Liver (tissue), 9 donors: Measurements from ENCODE around the gene NPAS1. TPM values are rescaled to one million over a fixed set of nuclear protein-coding genes. Genes with fewer than 3 reads are reported as not detected.
A peak's percentile ranks its signal among the peaks of the same experiment; 100 is the strongest.

Source experiments
- DNase-seq: peaks from one replicate; pipeline ENCODE4 v3.0.0-alpha.2; 2017; ENCODE audit warnings: low spot score
- H3K27ac ChIP-seq, 2 donors: one replicate each; pipeline ENCODE4 v1.7.0; 2013; ENCODE audit warnings: inconsistent platforms in 2 of 2, low read length in 2 of 2, control low read depth in 1 of 2, low read depth in 1 of 2, mild to moderate bottlenecking in 1 of 2
- H3K27me3 ChIP-seq, 4 donors: one replicate each; pipeline versions ENCODE4 v1.6.1 to v1.7.0; 2013; ENCODE audit warnings: low read length in 3 of 4, inconsistent platforms in 1 of 4, mild to moderate bottlenecking in 1 of 4, moderate library complexity in 1 of 4; ENCODE audit not compliant: control insufficient read depth in 4 of 4, insufficient read depth in 4 of 4
- H3K36me3 ChIP-seq, 4 donors: one replicate each; pipeline versions ENCODE4 v1.6.1 to v1.7.0; 2013; ENCODE audit warnings: low read length in 3 of 4, mild to moderate bottlenecking in 3 of 4, low read depth in 1 of 4, moderate library complexity in 1 of 4; ENCODE audit not compliant: control insufficient read depth in 4 of 4, insufficient read depth in 3 of 4
- H3K4me1 ChIP-seq, 4 donors: one replicate each; pipeline versions ENCODE4 v1.6.1 to v1.7.0; 2013; ENCODE audit warnings: low read length in 3 of 4, mild to moderate bottlenecking in 3 of 4, moderate library complexity in 1 of 4; ENCODE audit not compliant: control insufficient read depth in 4 of 4, insufficient read depth in 4 of 4
- H3K4me3 ChIP-seq, 3 donors: one replicate each; pipeline versions ENCODE4 v1.6.1 to v1.7.0; 2013; ENCODE audit warnings: low read length in 3 of 3, control low read depth in 1 of 3, low read depth in 1 of 3, mild to moderate bottlenecking in 1 of 3
- H3K9ac ChIP-seq, 2 donors: one replicate each; pipeline ENCODE4 v1.7.0; 2013; ENCODE audit warnings: low read length in 2 of 2, mild to moderate bottlenecking in 2 of 2, moderate library complexity in 2 of 2, control low read depth in 1 of 2, low read depth in 1 of 2
- H3K9me3 ChIP-seq, 4 donors: one replicate each; pipeline versions ENCODE4 v1.6.1 to v1.7.0; 2013; ENCODE audit warnings: low read length in 3 of 4; ENCODE audit not compliant: control insufficient read depth in 4 of 4
- EGR1 ChIP-seq, 2 donors: IDR thresholded peaks; 2 replicates each; pipeline ENCODE4 v1.6.1; 2016 to 2018; ENCODE audit warnings: antibody characterized with exemption in 2 of 2, low read depth in 2 of 2
- FOXA1 ChIP-seq: IDR thresholded peaks from 2 replicates; pipeline ENCODE4 v1.6.1; 2016; ENCODE audit warnings: antibody characterized with exemption
- FOXA2 ChIP-seq: IDR thresholded peaks from 2 replicates; pipeline ENCODE4 v1.6.1; 2016; ENCODE audit warnings: antibody characterized with exemption
- GABPA ChIP-seq, 2 donors: IDR thresholded peaks in 1 of 2; conservative IDR thresholded peaks in 1 of 2; 2 replicates each; pipeline ENCODE4 v1.6.1; 2016; ENCODE audit warnings: antibody characterized with exemption in 2 of 2, mild to moderate bottlenecking in 1 of 2, moderate library complexity in 1 of 2
- HNF4A ChIP-seq, 2 donors: conservative IDR thresholded peaks; 2 replicates each; pipeline ENCODE4 v1.6.1; 2016; ENCODE audit warnings: antibody characterized with exemption in 2 of 2, mild to moderate bottlenecking in 2 of 2
- HNF4G ChIP-seq: IDR thresholded peaks from 2 replicates; pipeline ENCODE4 v1.6.1; 2016; ENCODE audit warnings: antibody characterized with exemption
- JUND ChIP-seq, 2 donors: IDR thresholded peaks; 2 replicates each; pipeline ENCODE4 v1.6.1; 2016; ENCODE audit warnings: antibody characterized with exemption in 2 of 2
- RAD21 ChIP-seq, 2 donors: IDR thresholded peaks; 2 replicates each; pipeline ENCODE4 v1.6.1; 2016; ENCODE audit warnings: antibody characterized with exemption in 2 of 2, mild to moderate bottlenecking in 2 of 2
- TAF1 ChIP-seq: conservative IDR thresholded peaks from 2 replicates; pipeline ENCODE4 v1.6.1; 2016; ENCODE audit warnings: antibody characterized with exemption, mild to moderate bottlenecking
- YY1 ChIP-seq: IDR thresholded peaks from 2 replicates; pipeline ENCODE4 v1.6.1; 2016; ENCODE audit warnings: antibody characterized with exemption, mild to moderate bottlenecking
- WGBS: extraction: QIAGEN DNeasy Blood & Tissue Kit; methylation state at CpG from one replicate; pipeline ENCODE4 v1.1.7; 2013; 5-methylcytosine and 5-hydroxymethylcytosine counted together
- polyA plus RNA-seq, 2 donors: library from polyadenylated mRNA; stranded (reverse) in 1 of 2; unstranded in 1 of 2; fragments of 200-250 nt in 1 of 2; fragments of >200 nt in 1 of 2; fragmentation: Nextera tagmentation in 1 of 2; extraction: Ambion mirVana in 1 of 2; gene quantifications; one replicate each; pipeline versions ENCODE4 v1.2.1 to v1.2.3, GENCODE V29; 2013 to 2015
- total RNA-seq, 2 donors: library from RNA; depleted of rRNA; stranded (reverse); fragments of >200 nt; gene quantifications; one replicate each; pipeline ENCODE4 v1.2.3, GENCODE V29; 2014
- TF ChIP-seq, protein P1 (sequence below): IDR thresholded peaks from 2 replicates; pipeline ENCODE4 v1.6.1; 2016; ENCODE audit warnings: antibody characterized with exemption
- TF ChIP-seq, protein P2 (sequence below): IDR thresholded peaks from 2 replicates; pipeline ENCODE4 v1.6.1; 2016; ENCODE audit warnings: antibody characterized with exemption
- TF ChIP-seq, protein P3 (sequence below): fragments of 150-350 bp; IDR thresholded peaks from 2 replicates; pipeline ENCODE4 v1.5.1; 2017; ENCODE audit warnings: improper control_type of control experiment, low read depth, low read length; ENCODE audit not compliant: missing input control
- TF ChIP-seq, protein P4 (sequence below): IDR thresholded peaks from 2 replicates; pipeline ENCODE4 v1.6.1; 2016; ENCODE audit warnings: antibody characterized with exemption, mild to moderate bottlenecking
- donor health status: healthy.
- donor health status: healthy.
- donor health status: healthy.
- donor health status: healthy.
- donor health status: healthy.

The NPAS1 gene
- total and polyA plus RNA-seq, 4 donors, result 0.22 TPM; not detected in 3

DNA sequence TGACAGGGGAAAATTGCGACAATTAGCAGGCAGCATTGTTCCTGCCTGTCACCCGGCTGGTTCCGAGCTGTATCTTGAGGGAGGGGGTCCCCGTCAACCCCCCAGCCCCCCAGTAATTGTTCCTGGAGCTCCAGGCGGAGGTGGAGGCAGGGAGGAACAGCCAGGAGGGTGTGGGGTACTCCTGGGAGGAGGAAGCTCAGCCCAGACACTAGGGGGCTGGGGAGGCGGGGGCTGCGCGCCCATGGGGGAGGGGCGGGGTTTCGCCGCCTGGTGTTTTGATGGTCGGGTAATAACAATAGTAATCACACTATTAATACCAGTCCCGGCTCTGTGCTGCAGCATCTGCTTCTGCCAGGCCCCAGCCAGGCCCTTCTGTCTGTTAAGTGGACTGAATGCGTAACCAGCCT is 8.6 kb downstream of the NPAS1 start:
- Histone ChIP-seq H3K27me3 (peaks cover 0 to 3% (median 1%) of the 10 kb centered on the region in 4 donors), H3K36me3 (no peaks in the 10 kb centered on the region), H3K9ac (no peak overlapping the region), H3K9me3 (no peaks in the 10 kb centered on the region), H3K27ac (no peak overlapping the region), H3K4me1 (peaks cover 1 to 3% (median 2%) of the 10 kb centered on the region in 4 donors), H3K4me3 (no peak overlapping the region)
- WGBS, result 18% methylated on average over 14 of the region's 14 CpGs
- DNase-seq, result no peak
- no peak for TF ChIP-seq GABPA (IDR thresholded peaks at IDR 0.05 in 1 of 2, conservative IDR thresholded peaks at IDR 0.05 in 1 of 2)
- TF ChIP-seq, protein P1, sequence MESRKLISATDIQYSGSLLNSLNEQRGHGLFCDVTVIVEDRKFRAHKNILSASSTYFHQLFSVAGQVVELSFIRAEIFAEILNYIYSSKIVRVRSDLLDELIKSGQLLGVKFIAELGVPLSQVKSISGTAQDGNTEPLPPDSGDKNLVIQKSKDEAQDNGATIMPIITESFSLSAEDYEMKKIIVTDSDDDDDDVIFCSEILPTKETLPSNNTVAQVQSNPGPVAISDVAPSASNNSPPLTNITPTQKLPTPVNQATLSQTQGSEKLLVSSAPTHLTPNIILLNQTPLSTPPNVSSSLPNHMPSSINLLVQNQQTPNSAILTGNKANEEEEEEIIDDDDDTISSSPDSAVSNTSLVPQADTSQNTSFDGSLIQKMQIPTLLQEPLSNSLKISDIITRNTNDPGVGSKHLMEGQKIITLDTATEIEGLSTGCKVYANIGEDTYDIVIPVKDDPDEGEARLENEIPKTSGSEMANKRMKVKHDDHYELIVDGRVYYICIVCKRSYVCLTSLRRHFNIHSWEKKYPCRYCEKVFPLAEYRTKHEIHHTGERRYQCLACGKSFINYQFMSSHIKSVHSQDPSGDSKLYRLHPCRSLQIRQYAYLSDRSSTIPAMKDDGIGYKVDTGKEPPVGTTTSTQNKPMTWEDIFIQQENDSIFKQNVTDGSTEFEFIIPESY, result no peak
- TF ChIP-seq, protein P2, sequence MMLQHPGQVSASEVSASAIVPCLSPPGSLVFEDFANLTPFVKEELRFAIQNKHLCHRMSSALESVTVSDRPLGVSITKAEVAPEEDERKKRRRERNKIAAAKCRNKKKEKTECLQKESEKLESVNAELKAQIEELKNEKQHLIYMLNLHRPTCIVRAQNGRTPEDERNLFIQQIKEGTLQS, result no peak
- TF ChIP-seq HNF4A (conservative IDR thresholded peaks at IDR 0.05), result no peak
- TF ChIP-seq, protein P3, sequence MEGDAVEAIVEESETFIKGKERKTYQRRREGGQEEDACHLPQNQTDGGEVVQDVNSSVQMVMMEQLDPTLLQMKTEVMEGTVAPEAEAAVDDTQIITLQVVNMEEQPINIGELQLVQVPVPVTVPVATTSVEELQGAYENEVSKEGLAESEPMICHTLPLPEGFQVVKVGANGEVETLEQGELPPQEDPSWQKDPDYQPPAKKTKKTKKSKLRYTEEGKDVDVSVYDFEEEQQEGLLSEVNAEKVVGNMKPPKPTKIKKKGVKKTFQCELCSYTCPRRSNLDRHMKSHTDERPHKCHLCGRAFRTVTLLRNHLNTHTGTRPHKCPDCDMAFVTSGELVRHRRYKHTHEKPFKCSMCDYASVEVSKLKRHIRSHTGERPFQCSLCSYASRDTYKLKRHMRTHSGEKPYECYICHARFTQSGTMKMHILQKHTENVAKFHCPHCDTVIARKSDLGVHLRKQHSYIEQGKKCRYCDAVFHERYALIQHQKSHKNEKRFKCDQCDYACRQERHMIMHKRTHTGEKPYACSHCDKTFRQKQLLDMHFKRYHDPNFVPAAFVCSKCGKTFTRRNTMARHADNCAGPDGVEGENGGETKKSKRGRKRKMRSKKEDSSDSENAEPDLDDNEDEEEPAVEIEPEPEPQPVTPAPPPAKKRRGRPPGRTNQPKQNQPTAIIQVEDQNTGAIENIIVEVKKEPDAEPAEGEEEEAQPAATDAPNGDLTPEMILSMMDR, result no peak
- no peak for TF ChIP-seq FOXA1
- no peak for TF ChIP-seq TAF1
- TF ChIP-seq, protein P4, sequence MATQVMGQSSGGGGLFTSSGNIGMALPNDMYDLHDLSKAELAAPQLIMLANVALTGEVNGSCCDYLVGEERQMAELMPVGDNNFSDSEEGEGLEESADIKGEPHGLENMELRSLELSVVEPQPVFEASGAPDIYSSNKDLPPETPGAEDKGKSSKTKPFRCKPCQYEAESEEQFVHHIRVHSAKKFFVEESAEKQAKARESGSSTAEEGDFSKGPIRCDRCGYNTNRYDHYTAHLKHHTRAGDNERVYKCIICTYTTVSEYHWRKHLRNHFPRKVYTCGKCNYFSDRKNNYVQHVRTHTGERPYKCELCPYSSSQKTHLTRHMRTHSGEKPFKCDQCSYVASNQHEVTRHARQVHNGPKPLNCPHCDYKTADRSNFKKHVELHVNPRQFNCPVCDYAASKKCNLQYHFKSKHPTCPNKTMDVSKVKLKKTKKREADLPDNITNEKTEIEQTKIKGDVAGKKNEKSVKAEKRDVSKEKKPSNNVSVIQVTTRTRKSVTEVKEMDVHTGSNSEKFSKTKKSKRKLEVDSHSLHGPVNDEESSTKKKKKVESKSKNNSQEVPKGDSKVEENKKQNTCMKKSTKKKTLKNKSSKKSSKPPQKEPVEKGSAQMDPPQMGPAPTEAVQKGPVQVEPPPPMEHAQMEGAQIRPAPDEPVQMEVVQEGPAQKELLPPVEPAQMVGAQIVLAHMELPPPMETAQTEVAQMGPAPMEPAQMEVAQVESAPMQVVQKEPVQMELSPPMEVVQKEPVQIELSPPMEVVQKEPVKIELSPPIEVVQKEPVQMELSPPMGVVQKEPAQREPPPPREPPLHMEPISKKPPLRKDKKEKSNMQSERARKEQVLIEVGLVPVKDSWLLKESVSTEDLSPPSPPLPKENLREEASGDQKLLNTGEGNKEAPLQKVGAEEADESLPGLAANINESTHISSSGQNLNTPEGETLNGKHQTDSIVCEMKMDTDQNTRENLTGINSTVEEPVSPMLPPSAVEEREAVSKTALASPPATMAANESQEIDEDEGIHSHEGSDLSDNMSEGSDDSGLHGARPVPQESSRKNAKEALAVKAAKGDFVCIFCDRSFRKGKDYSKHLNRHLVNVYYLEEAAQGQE, result no peak
- TF ChIP-seq HNF4G, result no peak
- TF ChIP-seq FOXA2, result no peak
- no peak for TF ChIP-seq JUND (IDR thresholded peaks at IDR 0.05)
- TF ChIP-seq RAD21 (IDR thresholded peaks at IDR 0.05), result no peak
- TF ChIP-seq EGR1 (IDR thresholded peaks at IDR 0.05; ENCODE audit: low read depth in 2 of 2), result no peak

DNA sequence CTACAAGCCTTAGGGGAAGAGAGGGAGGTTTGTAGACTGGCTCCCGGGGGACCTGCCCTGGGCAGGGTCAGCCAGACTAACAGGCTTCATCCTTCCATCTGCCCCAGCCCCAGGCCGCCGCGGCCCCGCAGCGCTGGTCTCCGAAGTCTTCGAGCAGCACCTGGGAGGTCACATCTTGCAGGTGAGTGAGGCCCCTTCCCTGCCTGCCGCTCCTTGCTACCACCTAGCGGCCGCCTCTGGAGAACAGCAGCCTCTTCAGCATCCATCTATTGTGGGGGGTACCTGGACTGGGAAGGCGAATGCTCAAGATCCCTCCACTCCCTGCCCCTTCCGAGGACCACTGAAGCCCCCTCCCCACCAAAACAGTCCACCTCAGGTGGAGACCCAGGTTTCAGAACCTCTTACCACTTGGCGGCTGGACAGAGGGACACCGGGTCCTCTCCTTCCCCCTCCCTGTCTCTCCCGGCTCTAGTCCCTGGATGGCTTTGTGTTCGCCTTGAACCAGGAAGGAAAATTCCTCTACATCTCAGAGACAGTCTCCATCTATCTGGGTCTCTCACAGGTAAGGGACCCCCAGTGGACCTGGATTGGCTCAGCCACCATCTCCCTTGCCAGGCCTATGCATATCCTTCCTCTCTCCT is 12.7 kb downstream of the NPAS1 start:
- Histone ChIP-seq H3K9me3 (no peaks in the 10 kb centered on the region), H3K27ac (no peak overlapping the region), H3K4me3 (no peak overlapping the region), H3K27me3 (no peaks in the 10 kb centered on the region), H3K9ac (no peak overlapping the region), H3K4me1 (peaks cover 3 to 13% (median 8%) of the 10 kb centered on the region in 4 donors), H3K36me3 (no peaks in the 10 kb centered on the region)
- peak; percentile 60 for DNase-seq
- 18% methylated on average over 17 of the region's 17 CpGs for whole genome bisulfite sequencing
- TF ChIP-seq, protein P3, result peak; percentile 58
- TF ChIP-seq GABPA (IDR thresholded peaks at IDR 0.05 in 1 of 2, conservative IDR thresholded peaks at IDR 0.05 in 1 of 2), result no peak
- no peak for TF ChIP-seq EGR1 (IDR thresholded peaks at IDR 0.05; ENCODE audit: low read depth in 2 of 2)
- TF ChIP-seq, protein P4, result no peak
- peak; percentile 66 to 74 for TF ChIP-seq RAD21 (IDR thresholded peaks at IDR 0.05)
- TF ChIP-seq, protein P1, result no peak
- no peak for TF ChIP-seq FOXA2
- no peak for TF ChIP-seq YY1
